CD14-positive monocyte (primary cell): ENCODE data around the gene GRM8. TPM values are rescaled to one million over a fixed set of nuclear protein-coding genes. Genes with fewer than 3 reads are reported as not detected.

Experiments used
- DNase-seq, 3 donors: peaks; one replicate each; pipeline ENCODE4 v3.0.0-alpha.2; 2011 to 2022
- H2AFZ ChIP-seq: 2 replicates; pipeline ENCODE4 v1.6.0; 2012; ENCODE audit warnings: mild to moderate bottlenecking, low read depth, low read length, inconsistent platforms; ENCODE audit not compliant: insufficient read depth, poor library complexity, severe bottlenecking
- H3K27ac ChIP-seq, 2 donors: 1 replicate in 1 of 2; 2 replicates in 1 of 2; pipeline ENCODE4 v1.5.1; 2012 to 2013; ENCODE audit warnings: low read length in 2 of 2, control low read depth in 1 of 2, inconsistent platforms in 1 of 2, low read depth in 1 of 2, mild to moderate bottlenecking in 1 of 2
- H3K27me3 ChIP-seq, 2 donors: one replicate each; pipeline versions ENCODE4 v1.6.0 to v1.6.1; 2011 to 2013; ENCODE audit warnings: low read length in 2 of 2; ENCODE audit not compliant: control insufficient read depth in 2 of 2, insufficient read depth in 2 of 2
- H3K36me3 ChIP-seq, 2 donors: replicated peaks in 1 of 2; 1 replicate in 1 of 2; 2 replicates in 1 of 2; pipeline versions ENCODE4 v1.5.1 to v1.6.1; 2012 to 2013; ENCODE audit warnings: low read length in 2 of 2, control low read depth in 1 of 2, inconsistent platforms in 1 of 2, mild to moderate bottlenecking in 1 of 2; ENCODE audit not compliant: insufficient read depth in 2 of 2, control insufficient read depth in 1 of 2
- H3K4me1 ChIP-seq, 2 donors: 1 replicate in 1 of 2; 2 replicates in 1 of 2; pipeline versions ENCODE4 v1.5.1 to v1.6.1; 2012 to 2013; ENCODE audit warnings: low read length in 2 of 2, control low read depth in 1 of 2, inconsistent platforms in 1 of 2, mild to moderate bottlenecking in 1 of 2, moderate library complexity in 1 of 2; ENCODE audit not compliant: insufficient read depth in 2 of 2, control insufficient read depth in 1 of 2
- H3K4me2 ChIP-seq: replicated peaks from 2 replicates; pipeline ENCODE3; 2012; ENCODE audit warnings: low read length, moderate library complexity, mild to moderate bottlenecking; ENCODE audit not compliant: poor library complexity, severe bottlenecking; ENCODE audit errors: extremely low read depth
- H3K4me3 ChIP-seq, 3 experiments: fragments of 200-600 bp in 1 of 3; sonication (generic) in 1 of 3; replicated peaks in 1 of 3; 1 replicate in 2 of 3; 2 replicates in 1 of 3; pipeline ENCODE4 v1.5.1; 2011 to 2013; ENCODE audit warnings: low read length in 3 of 3, mild to moderate bottlenecking in 3 of 3, control low read depth in 2 of 3, low read depth in 2 of 3, inconsistent platforms in 1 of 3, moderate library complexity in 1 of 3
- H3K79me2 ChIP-seq: 2 replicates; pipeline ENCODE4 v1.6.0; 2012; ENCODE audit warnings: mild to moderate bottlenecking, control low read depth, inconsistent platforms, low read length, moderate library complexity; ENCODE audit not compliant: insufficient read depth
- H3K9ac ChIP-seq: 2 replicates; pipeline ENCODE4 v1.6.0; 2017; ENCODE audit warnings: low read length, mild to moderate bottlenecking; ENCODE audit not compliant: insufficient read depth, poor library complexity, severe bottlenecking
- H3K9me3 ChIP-seq, 2 donors: replicated peaks in 1 of 2; 1 replicate in 1 of 2; 2 replicates in 1 of 2; pipeline versions ENCODE4 v1.5.1 to v1.6.1; 2012 to 2013; ENCODE audit warnings: low read length in 2 of 2, control low read depth in 1 of 2; ENCODE audit not compliant: control insufficient read depth in 1 of 2, insufficient read depth in 1 of 2
- H4K20me1 ChIP-seq: 2 replicates; pipeline ENCODE4 v1.6.0; 2012; ENCODE audit warnings: mild to moderate bottlenecking, low read length, control low read depth, moderate library complexity; ENCODE audit not compliant: insufficient read depth
- H3K27ac Mint-ChIP-seq, 7 donors: one replicate each; pipeline ENCODE4 v1.8.0; 2020; ENCODE audit warnings: mild to moderate bottlenecking in 7 of 7, mixed read lengths in 7 of 7, moderate library complexity in 6 of 7, inconsistent platforms in 2 of 7
- H3K27me3 Mint-ChIP-seq, 3 donors: one replicate each; pipeline ENCODE4 v1.8.0; 2021 to 2022; ENCODE audit warnings: low read depth in 3 of 3, mild to moderate bottlenecking in 3 of 3, mixed read lengths in 3 of 3, moderate library complexity in 3 of 3, inconsistent platforms in 1 of 3
- H3K36me3 Mint-ChIP-seq, 2 donors: one replicate each; pipeline ENCODE4 v1.8.0; 2020; ENCODE audit warnings: mixed read lengths in 2 of 2, inconsistent platforms in 1 of 2, mild to moderate bottlenecking in 1 of 2
- H3K4me1 Mint-ChIP-seq: one replicate; pipeline ENCODE4 v1.8.0; 2020; ENCODE audit warnings: mild to moderate bottlenecking, mixed read lengths
- H3K4me3 Mint-ChIP-seq, 2 donors: one replicate each; pipeline ENCODE4 v1.8.0; 2020; ENCODE audit warnings: mild to moderate bottlenecking in 2 of 2, mixed read lengths in 2 of 2, moderate library complexity in 1 of 2
- H3K9me3 Mint-ChIP-seq, 7 donors: one replicate each; pipeline ENCODE4 v1.8.0; 2020 to 2022; ENCODE audit warnings: mixed read lengths in 7 of 7, mild to moderate bottlenecking in 6 of 7, moderate library complexity in 6 of 7, inconsistent platforms in 2 of 7
- CTCF ChIP-seq: fragments of 200-600 bp; IDR thresholded peaks from one replicate; pipeline ENCODE4 v1.8.0; 2022; ENCODE audit warnings: antibody characterized with exemption, mild to moderate bottlenecking
- WGBS: methylation state at CpG from one replicate; pipeline ENCODE4 v1.1.5; 2013; ENCODE audit warnings: missing lambda C conversion rate; ENCODE audit not compliant: insufficient coverage; 5-methylcytosine and 5-hydroxymethylcytosine counted together
- intact Hi-C, 2 donors: fragments of 100-400 bp; cut with micrococcal nuclease; formaldehyde crosslinking; loops; one replicate each; pipeline versions ENCODE4 v1.15.0 to v1.15.1; 2023
- polyA plus RNA-seq, 3 donors: library from polyadenylated mRNA; depleted of rRNA in 1 of 3; unstranded in 2 of 3; stranded (reverse) in 1 of 3; fragments of 300-500 nt in 2 of 3; fragments of >200 nt in 1 of 3; fragmentation: Illumina TruSeq in 2 of 3; gene quantifications; 1 replicate in 2 of 3; 2 replicates in 1 of 3; pipeline ENCODE4 v1.2.3, GENCODE V29; 2012 to 2021

GRM8 gene
- polyA plus RNA-seq, 3 donors: not detected

GRCh38 chr7:127080576-127080975 lies 172.2 kb downstream of the GRM8 start:
- TF ChIP-seq CTCF: no peak
- no peaks in the 10 kb centered on the region for H4K20me1 ChIP-seq
- H3K36me3 Mint-ChIP-seq: no peaks in the 10 kb centered on the region
- no peak overlapping the region for H3K27ac ChIP-seq
- peaks cover 0 to 4% (median 2%) of the 10 kb centered on the region in 7 donors for H3K9me3 Mint-ChIP-seq
- H3K4me3 ChIP-seq: no peak overlapping the region
- DNase-seq: no peak
- no peak overlapping the region for H3K4me2 ChIP-seq
- no peaks in the 10 kb centered on the region for H3K4me1 ChIP-seq
- H3K79me2 ChIP-seq: no peaks in the 10 kb centered on the region
- intact Hi-C loops: no loop called here
- peaks cover 3% of the 10 kb centered on the region in 2 donors for H3K9me3 ChIP-seq
- H3K4me1 Mint-ChIP-seq: no peaks in the 10 kb centered on the region
- no peaks in the 10 kb centered on the region for H3K36me3 ChIP-seq
- H3K4me3 Mint-ChIP-seq: no peak overlapping the region
- H3K9ac ChIP-seq: no peak overlapping the region
- WGBS: no CpG with 5 or more reads among the region's 2 CpGs
- no peaks in the 10 kb centered on the region for H3K27me3 ChIP-seq
- H3K27ac Mint-ChIP-seq: no peak overlapping the region
- H2AFZ ChIP-seq: no peak overlapping the region
- no peaks in the 10 kb centered on the region for H3K27me3 Mint-ChIP-seq

- intact Hi-C loops: no loop called here
- no peak for TF ChIP-seq CTCF
- Histone ChIP-seq H3K27me3 (no peaks in the 10 kb centered on the region), H3K4me2 (no peak overlapping the region), H3K36me3 (no peaks in the 10 kb centered on the region), H3K4me3 (no peak overlapping the region), H4K20me1 (no peaks in the 10 kb centered on the region), H3K9ac (no peak overlapping the region), H3K79me2 (no peaks in the 10 kb centered on the region), H2AFZ (no peak overlapping the region), H3K4me1 (no peaks in the 10 kb centered on the region), H3K9me3 (peaks cover 7 to 10% of the 10 kb centered on the region in 2 donors), H3K27ac (no peak overlapping the region)
- DNase-seq: no peak
- no peaks in the 10 kb centered on the region for H3K36me3 Mint-ChIP-seq
- no peaks in the 10 kb centered on the region for H3K4me1 Mint-ChIP-seq
- no peak overlapping the region for H3K27ac Mint-ChIP-seq
- no peaks in the 10 kb centered on the region for H3K27me3 Mint-ChIP-seq
- H3K4me3 Mint-ChIP-seq: no peak overlapping the region
- H3K9me3 Mint-ChIP-seq: peaks cover 3 to 13% (median 8%) of the 10 kb centered on the region in 7 donors
- 100% methylated on average over 1 of the region's 3 CpGs for WGBS
Measured at GRCh38 chr7:127066974-127067373, 185.8 kb downstream of the GRM8 start.
